Large intestine (tissue), 1 donor: ENCODE results near the gene MON1A. TPM values are rescaled to one million over a fixed set of nuclear protein-coding genes. Genes with fewer than 3 reads are reported as not detected.

Experiments used
- polyA plus RNA-seq: library from polyadenylated mRNA; unstranded; fragments of 120-200 nt; gene quantifications from one replicate; pipeline ENCODE4 v1.2.1, GENCODE V29; 2013

MON1A gene
- polyA plus RNA-seq, 1 donor = 19.5 TPM

Other genes starting within 250 kb of the MON1A start
- 464 TPM for gene MST1, start 240.3 kb downstream of the MON1A start, polyA plus RNA-seq
- gene RNF123, start 240.3 kb downstream of the MON1A start, polyA plus RNA-seq = 35.6 TPM
- gene AMIGO3, start 210.1 kb downstream of the MON1A start, polyA plus RNA-seq = 1.3 TPM
- gene GMPPB, start 205.9 kb downstream of the MON1A start, polyA plus RNA-seq = 17.8 TPM
- 27.1 TPM for gene IP6K1, start 143.3 kb downstream of the MON1A start, polyA plus RNA-seq
- gene CDHR4, start 129.9 kb downstream of the MON1A start, polyA plus RNA-seq = 0.10 TPM
- gene INKA1, start 126.5 kb downstream of the MON1A start, polyA plus RNA-seq = 4.6 TPM
- gene UBA7, start 115.9 kb downstream of the MON1A start, polyA plus RNA-seq = 60.4 TPM
- 7.4 TPM for gene TRAIP, start 73.2 kb downstream of the MON1A start, polyA plus RNA-seq
- 21.2 TPM for gene CAMKV, start 59.9 kb downstream of the MON1A start, polyA plus RNA-seq
- 49.8 TPM for gene MST1R, start 25.9 kb downstream of the MON1A start, polyA plus RNA-seq
- gene RBM6, start 10.3 kb upstream of the MON1A start, polyA plus RNA-seq = 153 TPM
- gene RBM5, start 159.1 kb upstream of the MON1A start, polyA plus RNA-seq = 272 TPM
- gene SEMA3F, start 225.5 kb upstream of the MON1A start, polyA plus RNA-seq = 8.9 TPM